Lower leg skin (tissue), 3 donors: Measurements from ENCODE around the gene CADM1.

ENCODE experiments used
- CTCF ChIP-seq, 3 donors: fragments of 450-650 bp; IDR thresholded peaks; one replicate each; pipeline ENCODE4 v1.5.1; 2016; ENCODE audit warnings: antibody characterized with exemption in 3 of 3, mild to moderate bottlenecking in 3 of 3, moderate library complexity in 2 of 3
- POLR2A ChIP-seq, 2 donors: fragments of 450-650 bp; IDR thresholded peaks; one replicate each; pipeline ENCODE4 v1.6.1; 2016 to 2017; ENCODE audit warnings: antibody characterized with exemption in 2 of 2, mild to moderate bottlenecking in 1 of 2, moderate library complexity in 1 of 2

- TF ChIP-seq CTCF (IDR thresholded peaks at IDR 0.05) (no peak), POLR2A (IDR thresholded peaks at IDR 0.05) (no peak)
Observed at GRCh38 chr11:115221461-115222069, 282.6 kb downstream of the CADM1 start.
